Mucosa of rectum (tissue), 2 donors: ENCODE results near the gene USP31.
A peak's percentile ranks its signal among the peaks of the same experiment; 100 is the strongest.

Source experiments
- H3K27ac ChIP-seq, 2 donors: one replicate each; pipeline ENCODE4 v1.7.0; 2013; ENCODE audit warnings: inconsistent platforms in 2 of 2, low read depth in 2 of 2, low read length in 2 of 2
- H3K27me3 ChIP-seq, 2 donors: one replicate each; pipeline ENCODE4 v1.7.0; 2013; ENCODE audit warnings: low read length in 2 of 2; ENCODE audit not compliant: control insufficient read depth in 2 of 2, insufficient read depth in 2 of 2
- H3K36me3 ChIP-seq, 2 donors: one replicate each; pipeline ENCODE4 v1.7.0; 2013; ENCODE audit warnings: low read length in 2 of 2; ENCODE audit not compliant: control insufficient read depth in 2 of 2, insufficient read depth in 2 of 2
- H3K4me1 ChIP-seq, 2 donors: one replicate each; pipeline ENCODE4 v1.7.0; 2013; ENCODE audit warnings: low read length in 2 of 2, mild to moderate bottlenecking in 1 of 2; ENCODE audit not compliant: control insufficient read depth in 2 of 2, insufficient read depth in 2 of 2
- H3K4me3 ChIP-seq, 2 donors: one replicate each; pipeline ENCODE4 v1.7.0; 2013; ENCODE audit warnings: low read length in 2 of 2
- H3K9ac ChIP-seq, 2 donors: one replicate each; pipeline ENCODE4 v1.7.0; 2013; ENCODE audit warnings: low read length in 2 of 2, low read depth in 1 of 2, mild to moderate bottlenecking in 1 of 2
- H3K9me3 ChIP-seq, 2 donors: one replicate each; pipeline ENCODE4 v1.7.0; 2013; ENCODE audit warnings: low read length in 2 of 2; ENCODE audit not compliant: control insufficient read depth in 2 of 2
- donor health status: healthy.
- donor health status: Normal muscosa, but diverticular disease.

The USP31 gene

DNA sequence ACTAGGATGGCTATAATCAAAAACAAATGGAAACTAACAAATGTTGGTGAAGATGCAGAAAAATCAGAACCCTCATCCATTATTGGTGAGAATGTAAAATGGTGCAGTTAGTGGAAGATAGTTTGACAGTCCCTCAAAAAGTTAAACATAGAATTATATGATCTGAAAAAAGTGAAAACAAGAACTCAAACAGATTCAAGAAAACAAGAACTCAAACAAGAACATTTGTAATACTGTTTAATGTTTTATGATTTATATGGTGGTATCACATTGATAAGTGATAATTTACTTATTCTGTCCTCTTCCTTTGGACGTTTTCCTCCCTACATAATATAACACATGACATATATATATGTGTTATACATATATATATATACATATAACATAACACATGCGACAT is 12.0 kb downstream of the USP31 start:
- H3K4me1 ChIP-seq, result peaks cover 0 to 6% of the 10 kb centered on the region in 2 donors
- no peaks in the 10 kb centered on the region for H3K9me3 ChIP-seq
- H3K4me3 ChIP-seq, result no peak overlapping the region
- H3K9ac ChIP-seq, result no peak overlapping the region
- no peaks in the 10 kb centered on the region for H3K27me3 ChIP-seq
- no peaks in the 10 kb centered on the region for H3K36me3 ChIP-seq
- H3K27ac ChIP-seq, result no peak overlapping the region

DNA sequence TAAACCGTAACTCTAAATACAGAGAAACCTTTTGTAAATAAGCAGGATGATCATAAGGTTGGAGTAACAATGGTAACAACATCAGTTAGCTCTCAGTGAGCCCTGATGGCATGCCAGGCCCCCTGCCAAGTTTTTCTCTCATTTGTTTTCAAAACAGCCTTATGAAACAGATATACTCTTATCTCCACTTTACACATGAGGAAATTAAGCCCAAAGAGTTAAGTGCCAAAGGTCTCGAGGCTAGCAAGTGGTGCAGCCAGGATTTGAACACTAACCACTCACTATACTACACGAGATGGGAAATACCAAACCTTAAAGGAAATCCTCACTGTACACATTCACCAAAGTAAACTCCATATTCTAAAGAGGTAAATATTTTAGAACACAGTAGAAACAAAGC is 15.0 kb downstream of the USP31 start:
- Histone ChIP-seq H3K4me3 (no peak overlapping the region), H3K9me3 (no peaks in the 10 kb centered on the region), H3K4me1 (peaks cover 0 to 3% of the 10 kb centered on the region in 2 donors), H3K9ac (no peak overlapping the region), H3K36me3 (no peaks in the 10 kb centered on the region), H3K27me3 (no peaks in the 10 kb centered on the region), H3K27ac (no peak overlapping the region)

DNA sequence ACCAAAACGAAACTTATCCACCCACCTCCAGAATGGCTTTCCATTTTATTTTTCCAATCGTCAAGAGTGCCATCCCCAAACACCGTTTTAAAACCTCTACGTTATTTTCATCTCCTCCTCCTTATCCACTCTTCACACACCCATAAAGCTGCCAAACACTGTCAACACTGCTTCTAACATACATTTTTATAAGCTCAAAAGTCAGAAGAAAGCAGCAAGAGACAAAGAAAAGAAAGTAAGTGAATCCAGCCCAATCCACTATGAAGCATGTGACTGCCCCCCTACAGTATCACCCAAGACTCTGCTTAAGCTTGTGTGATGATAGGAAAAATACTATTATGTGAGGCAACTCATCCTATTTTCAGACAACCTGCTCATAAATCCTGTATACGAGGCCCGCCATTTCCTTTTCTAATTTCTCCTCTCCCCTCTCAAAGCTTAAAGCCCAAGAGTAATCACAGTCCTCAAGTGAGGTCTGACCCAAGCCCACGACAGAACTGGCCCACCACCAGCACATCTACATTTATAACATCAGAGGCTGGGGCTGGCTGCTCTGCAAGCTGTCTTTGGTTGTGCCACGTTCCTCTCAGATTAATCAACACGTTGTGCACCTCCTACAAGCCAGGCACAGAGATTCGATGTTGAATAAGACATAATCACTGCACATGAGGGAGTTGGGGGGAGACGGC is 16.3 kb downstream of the USP31 start:
- H3K9me3 ChIP-seq, result no peaks in the 10 kb centered on the region
- H3K27me3 ChIP-seq, result no peaks in the 10 kb centered on the region
- peak overlapping the region in 1 of 2 donors; percentile 28 for H3K4me3 ChIP-seq
- peak overlapping the region in 1 of 2 donors; percentile 7 for H3K9ac ChIP-seq
- peaks cover 0 to 3% of the 10 kb centered on the region in 2 donors for H3K4me1 ChIP-seq
- no peaks in the 10 kb centered on the region for H3K36me3 ChIP-seq
- peak overlapping the region; percentile 39 to 67 for H3K27ac ChIP-seq

DNA sequence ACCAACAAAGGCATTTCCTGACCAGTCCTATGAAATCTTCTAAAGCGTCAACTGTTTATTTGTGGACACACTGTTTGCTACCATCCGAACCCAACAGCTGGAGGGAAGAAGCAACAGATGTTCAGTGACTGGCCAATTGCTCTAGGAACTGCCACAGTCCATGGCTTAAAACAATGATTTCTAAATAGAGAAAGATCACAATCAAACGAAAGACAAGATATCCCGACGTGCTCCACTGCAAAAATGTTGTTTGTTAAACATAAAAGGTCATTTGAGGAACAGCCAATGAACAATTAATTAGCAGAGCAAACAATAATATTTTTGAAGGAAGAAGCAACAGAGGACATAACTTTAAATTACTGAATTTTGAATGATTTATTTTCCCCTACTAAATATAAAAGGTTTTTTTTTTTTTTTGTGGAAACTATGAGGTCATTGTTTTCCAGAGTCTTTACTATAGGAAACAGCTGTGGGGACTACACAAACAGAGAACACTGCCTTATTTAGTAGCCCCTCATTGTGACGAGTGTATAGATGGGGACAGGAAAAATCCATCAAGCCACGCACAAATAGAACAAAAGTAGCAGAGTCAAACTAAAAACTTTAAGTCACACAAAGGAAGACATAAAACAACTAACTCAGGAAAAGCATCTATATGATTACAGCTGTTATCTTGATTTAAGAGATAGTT is 17.2 kb downstream of the USP31 start:
- no peaks in the 10 kb centered on the region for H3K27me3 ChIP-seq
- no peaks in the 10 kb centered on the region for H3K9me3 ChIP-seq
- no peak overlapping the region for H3K9ac ChIP-seq
- no peak overlapping the region for H3K4me3 ChIP-seq
- H3K36me3 ChIP-seq, result no peaks in the 10 kb centered on the region
- peak overlapping the region; percentile 38 to 67 for H3K27ac ChIP-seq
- H3K4me1 ChIP-seq, result peaks cover 0 to 3% of the 10 kb centered on the region in 2 donors

DNA sequence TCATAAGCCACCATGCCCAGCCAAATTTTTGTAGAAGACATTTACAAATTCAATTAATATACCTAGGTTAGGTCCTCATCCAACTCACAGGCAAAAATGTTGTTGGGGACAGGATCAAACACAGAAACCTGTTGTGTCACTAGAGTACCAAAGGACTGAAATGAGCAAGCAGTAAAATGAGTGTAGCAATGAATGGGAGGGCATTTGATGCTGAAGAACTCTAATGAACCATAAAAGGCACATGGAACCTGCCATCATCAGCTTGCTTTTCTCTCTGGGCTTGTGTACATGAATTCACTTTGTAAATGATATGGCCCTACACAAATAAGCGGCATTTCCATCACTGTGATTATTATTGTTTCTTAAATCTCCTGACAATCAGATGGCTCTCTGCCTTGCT is 17.8 kb downstream of the USP31 start:
- no peaks in the 10 kb centered on the region for H3K36me3 ChIP-seq
- no peak overlapping the region for H3K4me3 ChIP-seq
- peaks cover 0 to 3% of the 10 kb centered on the region in 2 donors for H3K4me1 ChIP-seq
- H3K27ac ChIP-seq, result peak overlapping the region; percentile 38 to 67
- H3K9ac ChIP-seq, result no peak overlapping the region
- H3K27me3 ChIP-seq, result no peaks in the 10 kb centered on the region
- no peaks in the 10 kb centered on the region for H3K9me3 ChIP-seq

DNA sequence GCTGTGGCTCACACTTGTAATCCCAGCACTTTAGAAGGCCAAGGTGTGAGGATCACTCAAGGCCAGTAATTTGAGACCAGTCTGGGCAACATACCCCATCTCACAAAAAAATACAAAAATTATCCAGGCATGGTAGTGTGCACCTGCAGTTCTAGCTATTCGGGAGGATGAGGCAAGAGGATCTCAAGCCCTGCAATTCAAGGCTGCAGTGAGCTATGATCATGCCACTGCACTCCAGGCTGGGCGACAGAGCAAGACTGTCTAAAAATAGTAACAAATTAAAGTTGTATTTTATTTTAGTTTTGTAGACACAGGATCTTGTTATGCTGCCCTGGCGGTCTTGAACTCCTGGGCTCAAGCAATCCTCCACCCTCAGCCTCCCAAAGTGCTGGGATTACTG is 18.2 kb downstream of the USP31 start:
- Histone ChIP-seq H3K4me3 (no peak overlapping the region), H3K4me1 (peaks cover 0 to 3% of the 10 kb centered on the region in 2 donors)

GRCh38 chr16:23129686-23130085 is 19.6 kb downstream of the USP31 start:
- H3K36me3 ChIP-seq, result no peaks in the 10 kb centered on the region
- peaks cover 0 to 3% of the 10 kb centered on the region in 2 donors for H3K4me1 ChIP-seq
- H3K27me3 ChIP-seq, result no peaks in the 10 kb centered on the region
- no peak overlapping the region for H3K4me3 ChIP-seq
- no peak overlapping the region for H3K9ac ChIP-seq
- no peaks in the 10 kb centered on the region for H3K9me3 ChIP-seq
- H3K27ac ChIP-seq, result no peak overlapping the region

More for the DNA sequence above, 18.2 kb downstream of the USP31 start:
- Histone ChIP-seq H3K27me3 (no peaks in the 10 kb centered on the region), H3K9me3 (no peaks in the 10 kb centered on the region), H3K27ac (no peak overlapping the region), H3K36me3 (no peaks in the 10 kb centered on the region), H3K9ac (no peak overlapping the region)

- Histone ChIP-seq H3K27me3 (no peaks in the 10 kb centered on the region), H3K4me3 (no peak overlapping the region), H3K9me3 (no peaks in the 10 kb centered on the region), H3K9ac (no peak overlapping the region), H3K4me1 (no peaks in the 10 kb centered on the region), H3K36me3 (no peaks in the 10 kb centered on the region), H3K27ac (peak overlapping the region in 1 of 2 donors; percentile 5)
Measured at GRCh38 chr16:23128056-23128455, 21.2 kb downstream of the USP31 start.

- no peaks in the 10 kb centered on the region for H3K9me3 ChIP-seq
- no peak overlapping the region for H3K27ac ChIP-seq
- no peak overlapping the region for H3K4me3 ChIP-seq
- no peaks in the 10 kb centered on the region for H3K36me3 ChIP-seq
- no peaks in the 10 kb centered on the region for H3K27me3 ChIP-seq
- no peak overlapping the region for H3K9ac ChIP-seq
- peaks cover 0 to 10% of the 10 kb centered on the region in 2 donors for H3K4me1 ChIP-seq
Measured at GRCh38 chr16:23125277-23125676, 24.0 kb downstream of the USP31 start.

DNA sequence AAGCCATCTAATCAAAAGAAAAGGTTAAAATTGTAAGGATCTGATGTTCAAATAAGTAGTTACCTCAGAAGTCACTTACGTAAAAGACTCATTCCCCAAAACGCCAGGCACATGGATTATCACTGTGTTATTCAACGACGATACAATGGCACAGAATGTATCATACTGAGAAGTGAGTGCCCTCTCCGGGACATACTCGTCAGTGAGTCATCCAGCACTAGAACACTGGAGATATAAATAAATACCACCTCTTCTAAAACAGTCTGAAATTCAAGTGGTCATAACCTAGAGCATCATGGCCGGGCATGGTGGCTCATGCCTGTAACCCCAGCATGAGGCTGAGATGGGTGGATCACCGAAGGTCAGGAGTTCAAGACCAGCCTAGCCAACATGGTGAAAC is 24.9 kb downstream of the USP31 start:
- Histone ChIP-seq H3K27me3 (no peaks in the 10 kb centered on the region), H3K9ac (no peak overlapping the region), H3K27ac (no peak overlapping the region), H3K9me3 (no peaks in the 10 kb centered on the region), H3K4me1 (peaks cover 0 to 11% of the 10 kb centered on the region in 2 donors), H3K4me3 (no peak overlapping the region), H3K36me3 (no peaks in the 10 kb centered on the region)
